ENCODE results near the gene ALKBH4.

The ALKBH4 gene

DNA sequence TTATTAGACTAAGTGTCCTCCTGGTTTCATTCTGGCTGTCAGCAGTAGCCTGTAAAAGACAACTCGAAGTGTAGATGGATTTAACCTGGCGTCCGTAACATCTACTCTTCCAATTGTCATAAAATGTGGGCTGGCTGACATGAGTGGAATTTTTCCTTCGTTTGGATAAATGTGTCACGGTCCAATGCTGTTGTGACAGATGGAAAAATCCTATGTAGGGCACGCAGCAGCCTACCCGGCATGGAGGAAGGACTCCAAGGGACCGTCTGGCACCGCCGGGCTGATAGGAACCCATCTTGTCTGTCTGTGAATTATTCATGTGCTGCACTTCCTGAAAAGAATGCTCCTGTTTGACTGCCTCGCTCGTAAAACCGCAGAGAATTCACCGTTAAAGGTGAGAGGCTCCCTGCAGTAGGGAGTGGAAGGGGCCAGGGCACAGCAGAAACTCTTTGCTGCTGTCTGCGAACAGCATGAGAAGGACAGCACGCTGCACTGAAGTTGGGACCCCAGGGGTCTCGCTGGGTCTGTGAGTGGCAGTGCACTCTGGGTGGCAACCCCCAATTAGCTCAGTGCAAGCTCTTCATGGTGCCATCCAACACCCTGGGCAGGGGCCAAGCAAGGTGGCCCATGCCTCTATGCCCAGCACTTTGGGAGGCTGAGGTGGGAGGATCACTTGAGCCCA is 32.9 kb downstream of the ALKBH4 start:
- ATAC-seq, result no peak
- TF ChIP-seq RARB (CRISPR knock-in tag; IDR thresholded peaks at IDR 0.05), result no peak
- no peak for TF ChIP-seq TOX (CRISPR knock-in tag; IDR thresholded peaks at IDR 0.05; ENCODE audit: borderline replicate concordance)
- TF ChIP-seq, protein P1, sequence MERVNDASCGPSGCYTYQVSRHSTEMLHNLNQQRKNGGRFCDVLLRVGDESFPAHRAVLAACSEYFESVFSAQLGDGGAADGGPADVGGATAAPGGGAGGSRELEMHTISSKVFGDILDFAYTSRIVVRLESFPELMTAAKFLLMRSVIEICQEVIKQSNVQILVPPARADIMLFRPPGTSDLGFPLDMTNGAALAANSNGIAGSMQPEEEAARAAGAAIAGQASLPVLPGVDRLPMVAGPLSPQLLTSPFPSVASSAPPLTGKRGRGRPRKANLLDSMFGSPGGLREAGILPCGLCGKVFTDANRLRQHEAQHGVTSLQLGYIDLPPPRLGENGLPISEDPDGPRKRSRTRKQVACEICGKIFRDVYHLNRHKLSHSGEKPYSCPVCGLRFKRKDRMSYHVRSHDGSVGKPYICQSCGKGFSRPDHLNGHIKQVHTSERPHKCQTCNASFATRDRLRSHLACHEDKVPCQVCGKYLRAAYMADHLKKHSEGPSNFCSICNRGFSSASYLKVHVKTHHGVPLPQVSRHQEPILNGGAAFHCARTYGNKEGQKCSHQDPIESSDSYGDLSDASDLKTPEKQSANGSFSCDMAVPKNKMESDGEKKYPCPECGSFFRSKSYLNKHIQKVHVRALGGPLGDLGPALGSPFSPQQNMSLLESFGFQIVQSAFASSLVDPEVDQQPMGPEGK (CRISPR knock-in tag; IDR thresholded peaks at IDR 0.05; ENCODE audit: borderline replicate concordance), result no peak
- TF ChIP-seq, protein P2, sequence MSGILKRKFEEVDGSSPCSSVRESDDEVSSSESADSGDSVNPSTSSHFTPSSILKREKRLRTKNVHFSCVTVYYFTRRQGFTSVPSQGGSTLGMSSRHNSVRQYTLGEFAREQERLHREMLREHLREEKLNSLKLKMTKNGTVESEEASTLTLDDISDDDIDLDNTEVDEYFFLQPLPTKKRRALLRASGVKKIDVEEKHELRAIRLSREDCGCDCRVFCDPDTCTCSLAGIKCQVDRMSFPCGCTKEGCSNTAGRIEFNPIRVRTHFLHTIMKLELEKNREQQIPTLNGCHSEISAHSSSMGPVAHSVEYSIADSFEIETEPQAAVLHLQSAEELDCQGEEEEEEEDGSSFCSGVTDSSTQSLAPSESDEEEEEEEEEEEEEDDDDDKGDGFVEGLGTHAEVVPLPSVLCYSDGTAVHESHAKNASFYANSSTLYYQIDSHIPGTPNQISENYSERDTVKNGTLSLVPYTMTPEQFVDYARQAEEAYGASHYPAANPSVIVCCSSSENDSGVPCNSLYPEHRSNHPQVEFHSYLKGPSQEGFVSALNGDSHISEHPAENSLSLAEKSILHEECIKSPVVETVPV (CRISPR knock-in tag; IDR thresholded peaks at IDR 0.05), result no peak
- no peak for TF ChIP-seq ZC3H10 (CRISPR knock-in tag; IDR thresholded peaks at IDR 0.05)
- TF ChIP-seq, protein P3, sequence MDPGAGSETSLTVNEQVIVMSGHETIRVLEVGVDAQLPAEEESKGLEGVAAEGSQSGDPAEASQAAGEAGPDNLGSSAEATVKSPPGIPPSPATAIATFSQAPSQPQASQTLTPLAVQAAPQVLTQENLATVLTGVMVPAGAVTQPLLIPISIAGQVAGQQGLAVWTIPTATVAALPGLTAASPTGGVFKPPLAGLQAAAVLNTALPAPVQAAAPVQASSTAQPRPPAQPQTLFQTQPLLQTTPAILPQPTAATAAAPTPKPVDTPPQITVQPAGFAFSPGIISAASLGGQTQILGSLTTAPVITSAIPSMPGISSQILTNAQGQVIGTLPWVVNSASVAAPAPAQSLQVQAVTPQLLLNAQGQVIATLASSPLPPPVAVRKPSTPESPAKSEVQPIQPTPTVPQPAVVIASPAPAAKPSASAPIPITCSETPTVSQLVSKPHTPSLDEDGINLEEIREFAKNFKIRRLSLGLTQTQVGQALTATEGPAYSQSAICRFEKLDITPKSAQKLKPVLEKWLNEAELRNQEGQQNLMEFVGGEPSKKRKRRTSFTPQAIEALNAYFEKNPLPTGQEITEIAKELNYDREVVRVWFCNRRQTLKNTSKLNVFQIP (CRISPR knock-in tag; IDR thresholded peaks at IDR 0.05; ENCODE audit: borderline replicate concordance, low read depth), result no peak
- TF ChIP-seq SNAI2 (CRISPR knock-in tag; IDR thresholded peaks at IDR 0.05), result no peak
- TF ChIP-seq ZFP30 (CRISPR knock-in tag; IDR thresholded peaks at IDR 0.05), result no peak
- TF ChIP-seq, protein P4, sequence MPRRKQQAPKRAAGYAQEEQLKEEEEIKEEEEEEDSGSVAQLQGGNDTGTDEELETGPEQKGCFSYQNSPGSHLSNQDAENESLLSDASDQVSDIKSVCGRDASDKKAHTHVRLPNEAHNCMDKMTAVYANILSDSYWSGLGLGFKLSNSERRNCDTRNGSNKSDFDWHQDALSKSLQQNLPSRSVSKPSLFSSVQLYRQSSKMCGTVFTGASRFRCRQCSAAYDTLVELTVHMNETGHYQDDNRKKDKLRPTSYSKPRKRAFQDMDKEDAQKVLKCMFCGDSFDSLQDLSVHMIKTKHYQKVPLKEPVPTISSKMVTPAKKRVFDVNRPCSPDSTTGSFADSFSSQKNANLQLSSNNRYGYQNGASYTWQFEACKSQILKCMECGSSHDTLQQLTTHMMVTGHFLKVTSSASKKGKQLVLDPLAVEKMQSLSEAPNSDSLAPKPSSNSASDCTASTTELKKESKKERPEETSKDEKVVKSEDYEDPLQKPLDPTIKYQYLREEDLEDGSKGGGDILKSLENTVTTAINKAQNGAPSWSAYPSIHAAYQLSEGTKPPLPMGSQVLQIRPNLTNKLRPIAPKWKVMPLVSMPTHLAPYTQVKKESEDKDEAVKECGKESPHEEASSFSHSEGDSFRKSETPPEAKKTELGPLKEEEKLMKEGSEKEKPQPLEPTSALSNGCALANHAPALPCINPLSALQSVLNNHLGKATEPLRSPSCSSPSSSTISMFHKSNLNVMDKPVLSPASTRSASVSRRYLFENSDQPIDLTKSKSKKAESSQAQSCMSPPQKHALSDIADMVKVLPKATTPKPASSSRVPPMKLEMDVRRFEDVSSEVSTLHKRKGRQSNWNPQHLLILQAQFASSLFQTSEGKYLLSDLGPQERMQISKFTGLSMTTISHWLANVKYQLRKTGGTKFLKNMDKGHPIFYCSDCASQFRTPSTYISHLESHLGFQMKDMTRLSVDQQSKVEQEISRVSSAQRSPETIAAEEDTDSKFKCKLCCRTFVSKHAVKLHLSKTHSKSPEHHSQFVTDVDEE (CRISPR knock-in tag; IDR thresholded peaks at IDR 0.05), result no peak
- no peak for TF ChIP-seq ZNF565 (CRISPR knock-in tag; conservative IDR thresholded peaks at IDR 0.05; ENCODE audit: low read depth)
- TF ChIP-seq CSDC2 (CRISPR knock-in tag; IDR thresholded peaks at IDR 0.05), result no peak
- no peak for TF ChIP-seq ZNF70 (CRISPR knock-in tag; IDR thresholded peaks at IDR 0.05)
- TF ChIP-seq PPARA (CRISPR knock-in tag; IDR thresholded peaks at IDR 0.05; ENCODE audit: borderline replicate concordance), result no peak
- TF ChIP-seq, protein P5, sequence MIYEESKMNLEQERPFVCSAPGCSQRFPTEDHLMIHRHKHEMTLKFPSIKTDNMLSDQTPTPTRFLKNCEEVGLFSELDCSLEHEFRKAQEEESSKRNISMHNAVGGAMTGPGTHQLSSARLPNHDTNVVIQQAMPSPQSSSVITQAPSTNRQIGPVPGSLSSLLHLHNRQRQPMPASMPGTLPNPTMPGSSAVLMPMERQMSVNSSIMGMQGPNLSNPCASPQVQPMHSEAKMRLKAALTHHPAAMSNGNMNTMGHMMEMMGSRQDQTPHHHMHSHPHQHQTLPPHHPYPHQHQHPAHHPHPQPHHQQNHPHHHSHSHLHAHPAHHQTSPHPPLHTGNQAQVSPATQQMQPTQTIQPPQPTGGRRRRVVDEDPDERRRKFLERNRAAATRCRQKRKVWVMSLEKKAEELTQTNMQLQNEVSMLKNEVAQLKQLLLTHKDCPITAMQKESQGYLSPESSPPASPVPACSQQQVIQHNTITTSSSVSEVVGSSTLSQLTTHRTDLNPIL (CRISPR knock-in tag; IDR thresholded peaks at IDR 0.05; ENCODE audit: low read depth), result no peak
- no peak for TF ChIP-seq TCF4 (CRISPR knock-in tag; IDR thresholded peaks at IDR 0.05; ENCODE audit: borderline replicate concordance)
- no peak for TF ChIP-seq ESRRG (CRISPR knock-in tag; IDR thresholded peaks at IDR 0.05)
- no peak for TF ChIP-seq ZFP3 (CRISPR knock-in tag; IDR thresholded peaks at IDR 0.05)
- no peak for TF ChIP-seq ZNF8 (CRISPR knock-in tag; IDR thresholded peaks at IDR 0.05)

DNA sequence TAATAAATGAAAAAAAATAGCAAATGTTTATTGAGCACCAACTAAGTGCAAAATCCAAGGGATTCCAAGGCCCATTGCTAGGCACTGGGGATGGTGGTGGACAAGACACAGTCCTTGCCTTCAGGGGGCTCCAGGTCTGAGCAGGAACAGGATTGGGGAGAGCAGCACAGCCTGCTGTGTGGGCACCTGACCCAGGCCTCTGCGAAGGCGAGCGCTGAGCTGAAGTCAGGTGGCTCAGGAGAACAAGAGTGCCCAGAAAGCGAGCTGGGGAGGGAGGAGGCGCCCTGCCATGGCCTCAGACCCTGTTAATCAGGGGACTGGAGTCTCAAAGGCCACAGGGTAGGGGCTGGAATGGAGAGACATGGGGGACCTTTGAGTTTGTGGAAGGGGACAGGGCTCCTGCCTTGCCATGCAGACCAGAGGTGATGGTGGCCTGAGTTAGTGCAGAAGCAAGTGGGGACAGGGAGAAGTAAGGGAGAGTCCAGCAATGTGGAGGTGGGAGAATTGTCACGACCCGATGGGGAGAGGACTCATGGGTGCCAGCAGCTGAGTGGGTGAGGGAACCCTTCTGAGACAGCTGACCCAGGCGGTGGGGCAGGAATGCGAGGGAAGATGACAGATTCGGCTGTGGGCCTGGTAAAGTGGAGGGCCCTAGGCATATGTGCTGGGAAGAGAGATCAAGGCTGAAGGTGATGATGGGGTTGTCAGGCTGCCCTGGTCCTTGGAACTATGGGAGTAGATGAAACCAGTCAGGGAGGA is 35.3 kb downstream of the ALKBH4 start:
- ATAC-seq, result no peak
- no peak for TF ChIP-seq BACH2 (CRISPR knock-in tag; IDR thresholded peaks at IDR 0.05; ENCODE audit: borderline replicate concordance)
- TF ChIP-seq, protein P5 (CRISPR knock-in tag; IDR thresholded peaks at IDR 0.05; ENCODE audit: low read depth), result no peak
- TF ChIP-seq, protein P2 (CRISPR knock-in tag; IDR thresholded peaks at IDR 0.05), result no peak
- TF ChIP-seq, protein P3 (CRISPR knock-in tag; IDR thresholded peaks at IDR 0.05; ENCODE audit: borderline replicate concordance, low read depth), result no peak
- TF ChIP-seq ARNTL (CRISPR knock-in tag; IDR thresholded peaks at IDR 0.05; ENCODE audit: borderline replicate concordance, low read depth), result no peak
- TF ChIP-seq RARB (CRISPR knock-in tag; IDR thresholded peaks at IDR 0.05), result no peak

Data from SK-N-SH treated with all-trans-retinoic acid at 6 μM for 48 hours (cell line).